GM23338 (cell line): Measurements from ENCODE around the gene BAHCC1. TPM values are rescaled to one million over a fixed set of nuclear protein-coding genes. Genes with fewer than 3 reads are reported as not detected.

Experiments used
- ATAC-seq: fragments of 200-7000 bp; cut with Tn5 transposase; 3 replicates; pipeline ENCODE4 v1.9.1; 2020
- DNase-seq: peaks from one replicate; pipeline ENCODE4 v3.0.0-alpha.2; 2015; ENCODE audit warnings: low spot score
- H2AFZ ChIP-seq: fragments of 200-600 bp; sonication (generic); 2 replicates; pipeline ENCODE4 v1.8.0; 2016; ENCODE audit warnings: antibody characterized with exemption, mild to moderate bottlenecking, moderate library complexity
- H3F3A ChIP-seq: fragments of 200-600 bp; sonication (generic); replicated peaks from 2 replicates; pipeline ENCODE4 v1.8.0; 2017; ENCODE audit warnings: antibody characterized with exemption, mixed run types, low read depth
- H3K27ac ChIP-seq: fragments of 200-600 bp; sonication (generic); 2 replicates; pipeline ENCODE4 v1.6.1; 2016; ENCODE audit warnings: low read depth
- H3K27me3 ChIP-seq: fragments of 200-600 bp; sonication (generic); 2 replicates; pipeline ENCODE4 v1.8.0; 2016; ENCODE audit warnings: mild to moderate bottlenecking, mixed run types, moderate library complexity; ENCODE audit not compliant: insufficient read depth
- H3K36me3 ChIP-seq: fragments of 200-600 bp; sonication (generic); 2 replicates; pipeline ENCODE4 v1.8.0; 2016; ENCODE audit warnings: mild to moderate bottlenecking; ENCODE audit not compliant: insufficient read depth
- H3K4me1 ChIP-seq: fragments of 200-600 bp; sonication (generic); 2 replicates; pipeline ENCODE4 v1.8.0; 2016; ENCODE audit warnings: mild to moderate bottlenecking, moderate library complexity; ENCODE audit not compliant: insufficient read depth
- H3K4me2 ChIP-seq: fragments of 200-600 bp; sonication (generic); 2 replicates; pipeline ENCODE4 v1.7.1; 2017; ENCODE audit warnings: mixed run types
- H3K4me3 ChIP-seq: fragments of 200-600 bp; sonication (generic); 2 replicates; pipeline ENCODE4 v1.6.1; 2016; ENCODE audit warnings: mixed run types
- H3K79me2 ChIP-seq: fragments of 200-600 bp; sonication (generic); replicated peaks from 2 replicates; pipeline ENCODE4 v1.8.0; 2017; ENCODE audit warnings: mild to moderate bottlenecking; ENCODE audit not compliant: insufficient read depth
- H3K9me2 ChIP-seq: fragments of 200-600 bp; sonication (generic); 2 replicates; pipeline ENCODE4 v1.8.0; 2017; ENCODE audit not compliant: insufficient read depth
- H4K20me1 ChIP-seq: fragments of 200-600 bp; sonication (generic); replicated peaks from 2 replicates; pipeline ENCODE4 v1.8.0; 2017; ENCODE audit warnings: mild to moderate bottlenecking; ENCODE audit not compliant: insufficient read depth
- H3K27ac Mint-ChIP-seq: 2 replicates; pipeline ENCODE4 v1.8.0; 2020; ENCODE audit warnings: inconsistent platforms, mild to moderate bottlenecking, moderate library complexity, mixed read lengths
- H3K27me3 Mint-ChIP-seq: 3 replicates; pipeline ENCODE4 v1.8.0; 2022; ENCODE audit warnings: low read depth, mild to moderate bottlenecking, moderate library complexity, mixed read lengths, inconsistent platforms; ENCODE audit not compliant: insufficient read depth, poor library complexity
- H3K36me3 Mint-ChIP-seq: 3 replicates; pipeline ENCODE4 v1.8.0; 2021; ENCODE audit warnings: low read depth, mild to moderate bottlenecking, inconsistent platforms, moderate library complexity, mixed read lengths
- H3K4me1 Mint-ChIP-seq: 3 replicates; pipeline ENCODE4 v1.8.0; 2020; ENCODE audit warnings: mild to moderate bottlenecking, inconsistent platforms, mixed read lengths
- H3K4me3 Mint-ChIP-seq: 3 replicates; pipeline ENCODE4 v1.8.0; 2021; ENCODE audit warnings: moderate library complexity, mild to moderate bottlenecking, inconsistent platforms, mixed read lengths
- H3K9me3 Mint-ChIP-seq: 3 replicates; pipeline ENCODE4 v1.8.0; 2020; ENCODE audit warnings: moderate library complexity, mild to moderate bottlenecking, inconsistent platforms, mixed read lengths
- EZH2phosphoT487 ChIP-seq: fragments of 200-600 bp; sonication (generic); IDR thresholded peaks from one replicate; pipeline ENCODE4 v1.8.1; 2018; ENCODE audit warnings: antibody characterized with exemption; ENCODE audit not compliant: unreplicated experiment
- POLR2AphosphoS5 ChIP-seq: IDR thresholded peaks from 2 replicates; pipeline ENCODE4 v1.6.1; 2016; ENCODE audit warnings: antibody characterized with exemption, low read depth
- ZNF114 ChIP-seq: fragments of 250-450 bp; sonication (Bioruptor Pico); IDR thresholded peaks from 2 replicates; pipeline ENCODE4 v1.5.0; 2020; ENCODE audit warnings: mild to moderate bottlenecking, moderate library complexity
- polyA plus RNA-seq: library from polyadenylated mRNA; unstranded; fragments of >200 nt; fragmentation: Nextera tagmentation; extraction: Ambion mirVana; gene quantifications from 2 replicates; pipeline ENCODE4 v1.2.1, GENCODE V29; 2016
- total RNA-seq: library from RNA; depleted of rRNA; stranded (reverse); fragments of >200 nt; shearing (Covaris generic); gene quantifications from 2 replicates; pipeline ENCODE4 v1.2.3, GENCODE V29; 2014
- TF ChIP-seq, protein P1 (sequence below): IDR thresholded peaks from one replicate; pipeline ENCODE4 v1.6.1; 2018; ENCODE audit warnings: antibody characterized with exemption; ENCODE audit not compliant: unreplicated experiment
- TF ChIP-seq, protein P2 (sequence below): IDR thresholded peaks from 2 replicates; pipeline ENCODE4 v1.6.1; 2016; ENCODE audit warnings: antibody characterized with exemption

The BAHCC1 gene
- total and polyA plus RNA-seq, 2 experiments from 2014 or later: 0.24 to 1.1 TPM

GRCh38 chr17:81510785-81511553 is 115.7 kb downstream of the BAHCC1 start:
- no peaks in the 10 kb centered on the region for H3K9me2 ChIP-seq
- Mint-ChIP-seq H3K27ac (peak overlapping the region; percentile 91), H3K4me1 (peaks cover 23% of the 10 kb centered on the region), H3K27me3 (peaks cover 64% of the 10 kb centered on the region), H3K9me3 (peaks cover 42% of the 10 kb centered on the region), H3K4me3 (peak overlapping the region; percentile 98), H3K36me3 (peaks cover 50% of the 10 kb centered on the region)
- H3K4me1 ChIP-seq: peaks cover 15% of the 10 kb centered on the region
- H2AFZ ChIP-seq: no peak overlapping the region
- peak overlapping the region; percentile 96 for H3K4me2 ChIP-seq
- H3K27ac ChIP-seq: peak overlapping the region; percentile 69
- no peaks in the 10 kb centered on the region for H3K27me3 ChIP-seq
- DNase-seq: no peak
- peaks cover 39% of the 10 kb centered on the region for H4K20me1 ChIP-seq
- ATAC-seq: no peak
- H3K36me3 ChIP-seq: peaks cover 36% of the 10 kb centered on the region
- H3K4me3 ChIP-seq: peak overlapping the region; percentile 97
- peaks cover 44% of the 10 kb centered on the region for H3K79me2 ChIP-seq
- TF ChIP-seq ZNF114 (CRISPR knock-in tag): no peak
- peak; percentile 65 for TF ChIP-seq POLR2AphosphoS5
- H3F3A ChIP-seq: peaks cover 53% of the 10 kb centered on the region

DNA sequence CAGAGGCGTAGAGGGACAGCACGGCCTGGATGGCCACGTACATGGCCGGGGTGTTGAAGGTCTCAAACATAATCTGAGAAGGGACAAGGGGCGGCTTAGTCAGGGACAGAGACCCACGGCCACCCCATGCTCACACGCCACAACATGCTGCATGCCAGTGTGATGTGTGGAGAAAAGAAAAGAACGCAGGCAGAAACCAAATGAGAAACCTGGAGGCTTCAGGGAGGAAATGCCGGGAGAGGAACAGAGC is 116.2 kb downstream of the BAHCC1 start:
- ATAC-seq (no peak), DNase-seq (no peak)
- H3K4me3 ChIP-seq: peak overlapping the region; percentile 97
- peaks cover 50% of the 10 kb centered on the region for H3K36me3 Mint-ChIP-seq
- peaks cover 49% of the 10 kb centered on the region for H3K79me2 ChIP-seq
- peaks cover 63% of the 10 kb centered on the region for H3K27me3 Mint-ChIP-seq
- peaks cover 42% of the 10 kb centered on the region for H3K9me3 Mint-ChIP-seq
- no peaks in the 10 kb centered on the region for H3K9me2 ChIP-seq
- peak overlapping the region; percentile 98 for H3K4me3 Mint-ChIP-seq
- no peak overlapping the region for H2AFZ ChIP-seq
- no peak for TF ChIP-seq ZNF114 (CRISPR knock-in tag)
- no peak for TF ChIP-seq POLR2AphosphoS5
- TF ChIP-seq EZH2phosphoT487: no peak
- TF ChIP-seq, protein P1, sequence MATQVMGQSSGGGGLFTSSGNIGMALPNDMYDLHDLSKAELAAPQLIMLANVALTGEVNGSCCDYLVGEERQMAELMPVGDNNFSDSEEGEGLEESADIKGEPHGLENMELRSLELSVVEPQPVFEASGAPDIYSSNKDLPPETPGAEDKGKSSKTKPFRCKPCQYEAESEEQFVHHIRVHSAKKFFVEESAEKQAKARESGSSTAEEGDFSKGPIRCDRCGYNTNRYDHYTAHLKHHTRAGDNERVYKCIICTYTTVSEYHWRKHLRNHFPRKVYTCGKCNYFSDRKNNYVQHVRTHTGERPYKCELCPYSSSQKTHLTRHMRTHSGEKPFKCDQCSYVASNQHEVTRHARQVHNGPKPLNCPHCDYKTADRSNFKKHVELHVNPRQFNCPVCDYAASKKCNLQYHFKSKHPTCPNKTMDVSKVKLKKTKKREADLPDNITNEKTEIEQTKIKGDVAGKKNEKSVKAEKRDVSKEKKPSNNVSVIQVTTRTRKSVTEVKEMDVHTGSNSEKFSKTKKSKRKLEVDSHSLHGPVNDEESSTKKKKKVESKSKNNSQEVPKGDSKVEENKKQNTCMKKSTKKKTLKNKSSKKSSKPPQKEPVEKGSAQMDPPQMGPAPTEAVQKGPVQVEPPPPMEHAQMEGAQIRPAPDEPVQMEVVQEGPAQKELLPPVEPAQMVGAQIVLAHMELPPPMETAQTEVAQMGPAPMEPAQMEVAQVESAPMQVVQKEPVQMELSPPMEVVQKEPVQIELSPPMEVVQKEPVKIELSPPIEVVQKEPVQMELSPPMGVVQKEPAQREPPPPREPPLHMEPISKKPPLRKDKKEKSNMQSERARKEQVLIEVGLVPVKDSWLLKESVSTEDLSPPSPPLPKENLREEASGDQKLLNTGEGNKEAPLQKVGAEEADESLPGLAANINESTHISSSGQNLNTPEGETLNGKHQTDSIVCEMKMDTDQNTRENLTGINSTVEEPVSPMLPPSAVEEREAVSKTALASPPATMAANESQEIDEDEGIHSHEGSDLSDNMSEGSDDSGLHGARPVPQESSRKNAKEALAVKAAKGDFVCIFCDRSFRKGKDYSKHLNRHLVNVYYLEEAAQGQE: no peak
- TF ChIP-seq, protein P2, sequence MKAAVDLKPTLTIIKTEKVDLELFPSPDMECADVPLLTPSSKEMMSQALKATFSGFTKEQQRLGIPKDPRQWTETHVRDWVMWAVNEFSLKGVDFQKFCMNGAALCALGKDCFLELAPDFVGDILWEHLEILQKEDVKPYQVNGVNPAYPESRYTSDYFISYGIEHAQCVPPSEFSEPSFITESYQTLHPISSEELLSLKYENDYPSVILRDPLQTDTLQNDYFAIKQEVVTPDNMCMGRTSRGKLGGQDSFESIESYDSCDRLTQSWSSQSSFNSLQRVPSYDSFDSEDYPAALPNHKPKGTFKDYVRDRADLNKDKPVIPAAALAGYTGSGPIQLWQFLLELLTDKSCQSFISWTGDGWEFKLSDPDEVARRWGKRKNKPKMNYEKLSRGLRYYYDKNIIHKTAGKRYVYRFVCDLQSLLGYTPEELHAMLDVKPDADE: no peak
- peak overlapping the region; percentile 91 for H3K27ac Mint-ChIP-seq
- peaks cover 36% of the 10 kb centered on the region for H3K36me3 ChIP-seq
- H3K27me3 ChIP-seq: no peaks in the 10 kb centered on the region
- peak overlapping the region; percentile 69; the same call in 1 of the 2 replicates for H3K27ac ChIP-seq
- peaks cover 51% of the 10 kb centered on the region for H3F3A ChIP-seq
- peaks cover 23% of the 10 kb centered on the region for H3K4me1 Mint-ChIP-seq
- peaks cover 20% of the 10 kb centered on the region for H3K4me1 ChIP-seq
- peak overlapping the region; percentile 96 for H3K4me2 ChIP-seq
- H4K20me1 ChIP-seq: peaks cover 40% of the 10 kb centered on the region
